ENCODE data around the gene NR1I3.

- TF ChIP-seq EZH2 (IDR thresholded peaks at IDR 0.05; ENCODE audit: borderline replicate concordance, insufficient read depth, low read depth, low read length, poor library complexity, severe bottlenecking), result no peak
- no peak for TF ChIP-seq CTCF (IDR thresholded peaks at IDR 0.05)
Observed at GRCh38 chr1:161285521-161285920, 47.5 kb upstream of the NR1I3 start.
